GM23338 (cell line): ENCODE data around the gene KCNQ5.

Source experiments
- CTCF ChIP-seq, 2 experiments: fragments of 200-600 bp in 1 of 2; sonication (generic) in 1 of 2; conservative IDR thresholded peaks; 2 replicates each; pipeline versions ENCODE4 v1.5.1 to v1.6.1; 2016 to 2017; ENCODE audit warnings: antibody characterized with exemption in 2 of 2, low read depth in 2 of 2, mild to moderate bottlenecking in 2 of 2, moderate library complexity in 1 of 2
- EZH2 ChIP-seq: fragments of 200-600 bp; sonication (generic); IDR thresholded peaks from one replicate; pipeline ENCODE4 v1.8.0; 2017; ENCODE audit warnings: antibody characterized with exemption, mild to moderate bottlenecking, low read depth; ENCODE audit not compliant: unreplicated experiment
- JUNB ChIP-seq: IDR thresholded peaks from one replicate; pipeline ENCODE4 v1.6.1; 2016; ENCODE audit warnings: antibody characterized with exemption; ENCODE audit not compliant: unreplicated experiment
- POLR2AphosphoS5 ChIP-seq: IDR thresholded peaks from 2 replicates; pipeline ENCODE4 v1.6.1; 2016; ENCODE audit warnings: antibody characterized with exemption, low read depth
- TF ChIP-seq, protein P1 (sequence below): IDR thresholded peaks from one replicate; pipeline ENCODE4 v1.6.1; 2018; ENCODE audit warnings: antibody characterized with exemption; ENCODE audit not compliant: unreplicated experiment

GRCh38 chr6:73180763-73181619, 559.1 kb downstream of the KCNQ5 start:
- TF ChIP-seq POLR2AphosphoS5 = no peak
- peak; percentile 81 to 92 for TF ChIP-seq CTCF (conservative IDR thresholded peaks at IDR 0.05; ENCODE audit: low read depth in 2 of 2)
- TF ChIP-seq EZH2 = no peak
- TF ChIP-seq, protein P1, sequence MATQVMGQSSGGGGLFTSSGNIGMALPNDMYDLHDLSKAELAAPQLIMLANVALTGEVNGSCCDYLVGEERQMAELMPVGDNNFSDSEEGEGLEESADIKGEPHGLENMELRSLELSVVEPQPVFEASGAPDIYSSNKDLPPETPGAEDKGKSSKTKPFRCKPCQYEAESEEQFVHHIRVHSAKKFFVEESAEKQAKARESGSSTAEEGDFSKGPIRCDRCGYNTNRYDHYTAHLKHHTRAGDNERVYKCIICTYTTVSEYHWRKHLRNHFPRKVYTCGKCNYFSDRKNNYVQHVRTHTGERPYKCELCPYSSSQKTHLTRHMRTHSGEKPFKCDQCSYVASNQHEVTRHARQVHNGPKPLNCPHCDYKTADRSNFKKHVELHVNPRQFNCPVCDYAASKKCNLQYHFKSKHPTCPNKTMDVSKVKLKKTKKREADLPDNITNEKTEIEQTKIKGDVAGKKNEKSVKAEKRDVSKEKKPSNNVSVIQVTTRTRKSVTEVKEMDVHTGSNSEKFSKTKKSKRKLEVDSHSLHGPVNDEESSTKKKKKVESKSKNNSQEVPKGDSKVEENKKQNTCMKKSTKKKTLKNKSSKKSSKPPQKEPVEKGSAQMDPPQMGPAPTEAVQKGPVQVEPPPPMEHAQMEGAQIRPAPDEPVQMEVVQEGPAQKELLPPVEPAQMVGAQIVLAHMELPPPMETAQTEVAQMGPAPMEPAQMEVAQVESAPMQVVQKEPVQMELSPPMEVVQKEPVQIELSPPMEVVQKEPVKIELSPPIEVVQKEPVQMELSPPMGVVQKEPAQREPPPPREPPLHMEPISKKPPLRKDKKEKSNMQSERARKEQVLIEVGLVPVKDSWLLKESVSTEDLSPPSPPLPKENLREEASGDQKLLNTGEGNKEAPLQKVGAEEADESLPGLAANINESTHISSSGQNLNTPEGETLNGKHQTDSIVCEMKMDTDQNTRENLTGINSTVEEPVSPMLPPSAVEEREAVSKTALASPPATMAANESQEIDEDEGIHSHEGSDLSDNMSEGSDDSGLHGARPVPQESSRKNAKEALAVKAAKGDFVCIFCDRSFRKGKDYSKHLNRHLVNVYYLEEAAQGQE = no peak
- no peak for TF ChIP-seq JUNB
